ENCODE results near the gene B3GALT2. TPM values are rescaled to one million over a fixed set of nuclear protein-coding genes. Genes with fewer than 3 reads are reported as not detected.

The B3GALT2 gene
- total RNA-seq, 1 experiment from 2014 or later: 2.3 TPM

- no peak for DNase-seq (ENCODE audit: low spot score)
Measured at GRCh38 chr1:193181985-193182384, 4.4 kb downstream of the B3GALT2 start.

GRCh38 chr1:193181536-193181935, 4.9 kb downstream of the B3GALT2 start:
- no peak for DNase-seq (ENCODE audit: low spot score)

DNA sequence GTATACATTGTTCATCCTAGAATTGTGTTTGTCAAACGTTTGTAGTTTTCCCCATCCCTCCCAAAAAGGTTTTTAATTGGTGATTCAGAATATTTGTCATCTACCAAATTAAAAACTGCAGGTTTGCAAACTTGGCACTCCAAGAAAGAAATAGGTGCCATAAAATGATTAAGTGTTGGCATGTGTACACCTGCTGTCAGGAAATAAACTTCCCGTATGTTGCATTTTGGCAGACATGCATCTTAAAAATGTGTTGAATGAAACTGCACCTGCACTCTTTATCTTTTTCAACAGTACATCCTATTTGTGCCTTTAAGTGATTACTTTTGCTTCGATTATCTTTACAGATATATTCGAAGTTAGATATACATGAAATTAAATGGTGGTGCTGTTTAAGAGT, 7.3 kb downstream of the B3GALT2 start:
- no peak for DNase-seq (ENCODE audit: low spot score)

DNA sequence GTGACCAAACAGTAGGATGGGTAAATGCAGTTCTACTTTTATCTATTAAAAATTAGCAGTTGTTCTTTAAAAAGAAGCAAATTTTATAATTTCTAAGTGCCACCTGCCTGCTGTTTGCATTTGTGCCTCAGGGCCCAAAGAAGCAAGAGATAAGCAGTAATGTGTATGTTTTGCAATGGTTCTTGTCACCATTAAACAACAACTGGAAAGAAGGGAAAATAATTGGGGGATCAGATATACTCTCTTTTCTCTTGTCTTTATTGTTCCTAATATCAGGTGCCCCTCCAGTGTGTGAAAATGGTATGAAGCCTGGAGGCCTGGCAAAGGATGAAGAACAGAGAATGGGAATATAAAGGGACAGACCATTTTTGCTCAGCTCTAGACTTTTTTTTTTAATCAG, 9.6 kb downstream of the B3GALT2 start:
- no peak for DNase-seq (ENCODE audit: low spot score)

- no peak for DNase-seq (ENCODE audit: low spot score)
Measured at GRCh38 chr1:193176113-193176512, 10.3 kb downstream of the B3GALT2 start.

GRCh38 chr1:193157360-193157759, 29.1 kb downstream of the B3GALT2 start:
- no peak for DNase-seq (ENCODE audit: low spot score)

GRCh38 chr1:193156822-193157142, 29.6 kb downstream of the B3GALT2 start:
- DNase-seq (ENCODE audit: low spot score): no peak

GRCh38 chr1:193156117-193156821, 30.1 kb downstream of the B3GALT2 start:
- no peak for DNase-seq (ENCODE audit: low spot score)

- DNase-seq (ENCODE audit: low spot score): no peak
Measured at GRCh38 chr1:193144999-193145398, 41.4 kb downstream of the B3GALT2 start.

DNA sequence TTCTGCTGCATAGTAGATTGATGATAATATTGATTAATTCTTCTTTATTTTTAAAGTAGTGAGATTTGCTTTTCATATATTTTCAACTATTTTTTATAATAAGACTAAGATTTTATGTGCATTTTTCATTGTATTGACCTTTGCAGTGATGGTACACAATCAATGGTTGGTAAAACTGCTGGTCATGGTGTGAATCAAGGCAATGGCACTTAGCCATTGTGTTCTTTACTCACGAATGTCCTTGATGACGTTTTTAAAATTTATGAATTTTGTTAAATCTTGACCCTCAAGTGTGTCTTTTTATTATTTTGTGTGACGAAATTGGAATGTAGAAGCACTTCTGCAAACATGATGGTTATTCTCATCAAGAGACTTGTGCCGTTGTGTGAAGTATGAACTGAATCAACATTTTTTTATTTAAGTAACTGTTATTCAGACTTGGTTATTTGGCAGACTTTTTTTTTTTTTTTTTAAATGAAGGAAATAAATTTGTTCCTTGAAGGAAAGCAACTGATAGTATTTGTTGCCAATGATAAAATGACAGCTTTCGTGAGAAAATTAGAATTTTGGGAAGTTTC, 42.0 kb downstream of the B3GALT2 start:
- DNase-seq (ENCODE audit: low spot score): no peak

DNA sequence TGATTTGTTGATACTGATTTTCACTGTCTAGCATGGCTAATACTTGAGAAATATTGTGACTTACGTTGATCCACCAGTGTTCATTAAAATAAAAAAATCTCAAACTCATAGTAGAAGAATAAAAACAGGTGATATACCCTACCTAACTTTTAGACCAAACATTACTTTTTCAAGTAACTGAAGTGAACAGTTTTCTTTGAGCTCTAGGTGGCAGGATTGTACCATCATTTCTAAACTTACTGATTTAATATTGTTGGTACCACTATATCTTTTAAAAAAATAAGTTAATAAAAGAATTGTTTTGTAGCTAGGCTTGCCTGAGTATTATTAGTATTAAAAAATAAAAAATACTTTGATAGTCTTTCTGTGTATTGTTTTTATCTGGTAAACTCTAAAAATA, 43.1 kb downstream of the B3GALT2 start:
- no peak for DNase-seq (ENCODE audit: low spot score)

- DNase-seq (ENCODE audit: low spot score): no peak
Measured at GRCh38 chr1:193142409-193142808, 44.0 kb downstream of the B3GALT2 start.

GRCh38 chr1:193141804-193142203, 44.6 kb downstream of the B3GALT2 start:
- no peak for DNase-seq (ENCODE audit: low spot score)

DNA sequence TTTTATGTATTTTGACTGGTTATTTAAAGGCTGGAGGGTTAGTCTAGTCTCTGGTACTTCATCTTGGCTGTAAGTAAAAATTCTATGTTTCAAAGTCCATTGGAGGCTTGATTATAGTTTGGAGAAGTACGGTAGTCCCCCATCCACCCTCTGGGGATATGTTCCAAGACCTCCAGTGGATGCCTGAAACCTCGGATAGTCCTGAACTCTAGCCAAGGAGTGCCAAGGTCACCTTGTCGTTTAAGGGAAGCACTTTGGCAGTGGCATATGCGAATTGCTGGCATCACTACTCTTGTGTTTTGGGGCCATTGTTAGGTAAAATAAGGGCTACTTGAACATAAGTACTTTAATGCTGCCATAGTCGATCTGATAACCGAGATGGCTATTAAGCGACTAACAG, 46.2 kb downstream of the B3GALT2 start:
- DNase-seq (ENCODE audit: low spot score): no peak

DNA sequence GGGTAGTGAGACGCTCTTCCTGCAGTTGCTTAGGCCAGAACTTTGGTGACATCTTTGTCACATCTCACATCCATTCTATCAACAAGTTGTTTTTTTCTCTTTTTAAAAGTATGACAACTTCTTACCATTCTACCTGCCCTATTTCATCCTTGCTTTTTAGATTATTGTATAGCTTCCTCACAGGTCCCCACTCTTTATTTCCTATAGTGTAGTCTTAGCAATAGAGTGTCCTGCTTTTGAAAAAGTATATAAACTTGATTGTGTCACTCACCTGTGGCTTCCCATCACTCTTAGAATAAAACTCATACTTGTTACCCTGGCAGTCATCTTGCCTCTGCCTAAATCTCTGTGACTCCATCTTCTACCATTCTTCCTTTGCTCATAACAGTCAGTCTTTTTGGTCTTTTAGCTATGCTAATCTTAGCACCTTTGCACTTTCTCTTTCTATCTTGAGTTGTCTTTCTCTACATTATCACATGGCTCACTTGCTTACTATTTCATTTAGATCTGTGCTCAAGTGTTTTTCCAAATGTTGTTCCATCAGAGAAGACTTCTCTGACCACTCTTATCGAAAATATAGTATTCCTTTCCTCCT, 55.0 kb downstream of the B3GALT2 start:
- DNase-seq (ENCODE audit: low spot score): no peak

Other genes with a start within 250 kb of the B3GALT2 start
- gene UCHL5, start 127.3 kb downstream of the B3GALT2 start, total RNA-seq (2014; rRNA removed; shearing (Covaris generic)): 14.1 and 25.6 TPM in 2 replicates
- gene RO60, start 127.0 kb downstream of the B3GALT2 start, total RNA-seq (2014; rRNA removed; shearing (Covaris generic)): 31.8 and 49.5 TPM in 2 replicates
- 26.7 and 41.3 TPM in 2 replicates for gene GLRX2, start 81.2 kb downstream of the B3GALT2 start, total RNA-seq (2014; rRNA removed; shearing (Covaris generic))
- gene CDC73, start 64.6 kb downstream of the B3GALT2 start, total RNA-seq (2014; rRNA removed; shearing (Covaris generic)): 11.3 and 16.6 TPM in 2 replicates

Measured in H4 (cell line).